C4-2B (cell line): ENCODE measurements around the gene ZNF414.

Source experiments
- CTCF ChIP-seq: fragments of 450-650 bp; conservative IDR thresholded peaks from 2 replicates; pipeline ENCODE4 v1.5.1; 2017; ENCODE audit warnings: mild to moderate bottlenecking
- ZFX ChIP-seq: fragments of 450-650 bp; IDR thresholded peaks from 2 replicates; pipeline ENCODE4 v1.6.1; 2017

DNA sequence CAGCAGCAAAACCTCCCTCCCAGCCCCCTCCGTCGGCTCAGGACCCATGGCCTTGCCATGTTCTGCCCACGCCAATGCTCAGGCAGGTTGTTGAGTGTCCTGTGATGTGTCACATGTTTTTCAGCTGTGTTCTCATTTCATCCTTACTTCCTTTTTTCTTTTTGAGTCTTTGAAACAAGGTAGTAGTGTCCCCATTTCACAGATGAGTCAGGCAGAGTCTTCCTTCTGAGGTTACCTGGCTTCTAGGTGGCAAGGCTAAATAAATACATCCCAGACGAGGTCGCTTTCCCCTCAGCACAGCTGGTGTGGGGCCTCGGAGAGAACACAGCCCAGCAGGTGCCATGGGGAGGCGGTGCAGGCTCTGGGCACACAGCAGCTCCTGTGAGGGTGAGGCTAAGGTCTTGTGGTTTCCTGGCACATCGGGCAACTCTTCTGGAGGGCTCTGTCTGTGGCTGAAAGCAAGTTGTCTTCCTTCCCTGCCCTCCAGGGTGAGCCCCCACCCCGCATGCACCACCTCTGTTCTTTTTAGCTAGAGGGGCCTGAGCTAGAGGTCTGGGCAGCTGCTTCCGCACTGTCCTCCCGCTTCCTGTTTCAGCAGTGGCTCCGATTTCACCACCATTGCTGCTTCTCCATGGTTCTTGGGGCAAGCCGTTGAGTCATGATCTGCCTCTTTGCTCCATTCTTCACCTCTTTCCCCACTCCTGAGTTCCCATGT, 26.7 kb downstream of the ZNF414 start:
- no peak for TF ChIP-seq ZFX
- TF ChIP-seq CTCF: no peak
